ENCODE data around the gene RASSF3.
"Not testable (repeated sequence)": the region's sequence is repeated elsewhere in the genome, so short reads cannot be mapped to it uniquely, and the experiment has no call there.

RASSF3 gene

DNA sequence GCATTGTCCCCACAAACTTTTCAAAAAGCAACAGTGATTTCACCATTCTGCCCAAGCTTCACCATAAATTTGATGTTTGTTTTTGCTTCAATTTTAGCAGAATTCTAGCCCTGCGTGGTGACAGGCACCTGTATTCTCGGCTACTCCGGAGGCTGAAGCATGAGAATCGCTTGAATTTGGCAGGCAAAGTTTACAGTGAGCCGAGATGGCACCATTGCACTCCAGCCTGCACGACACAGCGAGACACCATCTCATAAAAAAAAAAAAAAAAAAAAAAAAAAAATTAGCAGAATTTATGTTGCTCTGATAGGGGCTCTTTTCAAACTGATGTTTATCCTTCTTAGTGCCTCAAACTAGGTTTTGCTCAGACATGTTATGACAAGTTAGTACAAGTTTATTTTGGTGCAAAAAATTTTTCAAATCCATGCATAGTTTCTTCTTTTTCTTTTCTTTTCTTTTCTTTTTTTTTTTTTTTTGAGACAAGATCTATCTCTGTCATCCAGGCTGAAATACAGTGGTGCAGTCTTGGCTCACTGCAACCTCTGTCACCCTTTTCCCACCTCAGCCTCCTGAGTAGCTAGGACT lies 24.3 kb downstream of the RASSF3 start:
- no peak for DNase-seq

GRCh38 chr12:64635356-64635998 lies 25.2 kb downstream of the RASSF3 start:
- DNase-seq, result peak; percentile 12

- DNase-seq, result no peak
Measured at GRCh38 chr12:64636856-64637255, 26.6 kb downstream of the RASSF3 start.

GRCh38 chr12:64639466-64639865 lies 29.2 kb downstream of the RASSF3 start:
- no peak for DNase-seq

DNA sequence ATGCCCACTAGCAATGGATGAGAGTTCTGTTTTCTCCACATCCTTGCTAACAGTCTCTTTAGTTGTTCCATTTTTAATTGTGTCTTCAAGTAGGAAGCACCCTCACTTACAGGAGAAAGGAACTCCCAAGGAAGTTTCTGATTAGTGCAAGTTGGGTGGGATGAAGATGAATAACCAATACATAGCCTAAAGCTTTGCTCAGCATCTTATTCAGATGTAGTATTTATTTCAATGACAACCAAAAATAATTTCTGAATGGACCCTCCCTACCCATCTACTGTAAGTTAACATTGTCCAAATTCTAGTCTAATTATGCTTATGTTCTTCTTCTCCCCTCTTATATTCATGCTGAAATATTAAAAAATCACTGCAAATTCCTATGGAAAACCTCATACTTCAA lies 36.0 kb downstream of the RASSF3 start:
- DNase-seq, result no peak

- DNase-seq, result no peak
Measured at GRCh38 chr12:64649487-64649886, 39.2 kb downstream of the RASSF3 start.

GRCh38 chr12:64650762-64651161 lies 40.5 kb downstream of the RASSF3 start:
- no peak for DNase-seq

GRCh38 chr12:64652346-64652745 lies 42.1 kb downstream of the RASSF3 start:
- DNase-seq, result no peak

DNA sequence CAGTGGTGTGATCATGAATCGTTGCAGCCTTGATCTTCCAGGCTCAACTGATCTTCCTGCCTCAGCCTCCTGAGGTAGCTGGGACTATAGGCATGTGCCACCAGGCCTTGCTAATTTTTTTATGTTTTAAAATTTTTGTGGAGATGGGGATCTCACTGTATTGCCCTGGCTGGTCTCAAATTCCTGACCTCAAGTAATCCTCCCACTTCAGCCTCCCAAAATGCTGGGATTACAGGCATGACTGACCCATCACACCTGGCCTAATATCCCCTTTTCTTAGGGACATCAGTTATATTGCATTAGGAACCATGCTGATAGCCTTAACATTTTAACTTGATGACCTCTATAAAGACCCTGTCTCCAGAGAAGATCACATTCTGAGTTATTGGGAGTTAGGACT lies 42.8 kb downstream of the RASSF3 start:
- no peak for DNase-seq

- DNase-seq, result not testable (repeated sequence)
Measured at GRCh38 chr12:64653907-64654306, 43.6 kb downstream of the RASSF3 start.

GRCh38 chr12:64655141-64655540 lies 44.8 kb downstream of the RASSF3 start:
- no peak for DNase-seq

DNA sequence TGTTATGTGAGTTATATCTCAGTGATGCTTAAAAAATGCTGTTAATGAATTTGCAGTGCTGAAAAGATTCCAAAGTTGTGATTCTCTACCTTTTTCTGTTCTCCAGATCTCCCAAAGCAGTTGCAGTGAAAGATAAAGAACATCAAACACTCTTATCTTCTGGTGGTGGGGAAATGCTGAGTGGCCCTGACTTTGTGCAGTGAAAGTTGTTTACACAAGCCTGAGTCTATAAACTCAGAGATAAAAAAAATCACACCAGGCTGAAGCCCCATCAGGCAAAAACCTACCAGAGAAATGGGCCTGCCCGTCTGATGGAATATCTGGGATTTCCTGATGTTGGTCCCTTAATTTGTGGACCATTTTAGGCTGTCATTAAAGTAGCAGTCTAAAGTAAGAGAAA lies 46.1 kb downstream of the RASSF3 start:
- DNase-seq, result no peak

- no peak for DNase-seq
Measured at GRCh38 chr12:64658892-64659481, 48.7 kb downstream of the RASSF3 start.

- peak; percentile 75 for DNase-seq
Measured at GRCh38 chr12:64660237-64661018, 50.1 kb downstream of the RASSF3 start.

DNA sequence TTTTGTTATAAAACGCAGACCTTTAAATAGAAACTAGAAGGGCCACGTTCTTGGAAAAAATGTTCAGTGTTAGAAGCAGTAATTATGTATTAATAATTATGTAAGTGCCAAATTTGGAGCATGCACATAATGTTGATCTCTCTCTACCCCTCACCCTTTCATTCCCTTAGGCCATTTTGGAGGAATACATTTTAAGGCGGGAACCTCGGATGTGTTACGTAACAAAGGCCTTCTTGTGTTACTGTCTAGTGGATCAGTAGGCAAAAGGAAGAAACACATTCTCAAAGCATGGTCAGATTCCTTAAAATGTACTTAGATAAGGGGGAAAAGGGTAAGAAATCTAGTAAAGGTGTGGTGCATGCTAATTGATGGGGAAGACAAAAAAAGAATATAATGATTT lies 52.7 kb downstream of the RASSF3 start:
- no peak for DNase-seq

- DNase-seq, result peak; percentile 57
Measured at GRCh38 chr12:64665514-64665913, 55.2 kb downstream of the RASSF3 start.

DNA sequence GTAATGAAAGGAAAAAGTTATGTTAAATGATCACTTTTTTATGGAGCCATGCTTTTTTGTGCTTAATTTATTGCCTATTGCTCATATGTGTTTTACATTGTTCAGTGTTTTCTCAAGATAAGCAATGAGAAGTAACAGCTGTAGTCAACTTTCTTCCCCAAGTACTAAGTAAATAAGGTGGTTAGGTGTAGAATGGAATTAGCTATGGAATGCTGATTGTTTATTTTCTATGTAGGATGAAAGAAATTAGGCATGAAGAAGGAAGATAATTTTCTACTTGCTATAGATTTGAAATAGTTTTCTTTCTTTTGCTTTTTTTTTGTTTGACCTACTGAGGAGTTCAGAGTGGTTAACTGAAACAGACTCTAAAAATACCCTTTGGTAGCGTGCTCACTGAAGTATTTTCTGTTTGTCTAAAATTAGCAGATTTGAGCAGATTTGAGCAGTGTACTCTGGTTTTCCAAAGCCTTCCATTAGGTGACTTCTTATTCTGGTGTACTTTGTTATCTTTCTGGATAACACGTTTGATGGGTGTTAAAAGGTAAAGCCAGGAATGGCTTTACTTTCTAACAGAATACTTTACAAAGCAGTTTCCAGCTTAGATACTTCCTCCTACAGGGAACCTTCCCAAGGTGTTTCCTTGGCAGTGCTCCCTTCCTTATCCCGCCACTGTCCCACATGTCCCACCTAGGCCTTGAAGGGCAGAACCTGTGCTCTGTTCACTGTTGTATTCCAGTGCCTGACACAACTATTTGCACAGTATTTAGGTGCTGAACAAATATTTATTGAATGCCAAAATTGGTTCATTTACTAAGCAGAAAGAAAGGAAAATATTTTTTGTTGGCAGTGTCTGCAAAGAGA lies 56.0 kb downstream of the RASSF3 start:
- no peak for DNase-seq

DNA sequence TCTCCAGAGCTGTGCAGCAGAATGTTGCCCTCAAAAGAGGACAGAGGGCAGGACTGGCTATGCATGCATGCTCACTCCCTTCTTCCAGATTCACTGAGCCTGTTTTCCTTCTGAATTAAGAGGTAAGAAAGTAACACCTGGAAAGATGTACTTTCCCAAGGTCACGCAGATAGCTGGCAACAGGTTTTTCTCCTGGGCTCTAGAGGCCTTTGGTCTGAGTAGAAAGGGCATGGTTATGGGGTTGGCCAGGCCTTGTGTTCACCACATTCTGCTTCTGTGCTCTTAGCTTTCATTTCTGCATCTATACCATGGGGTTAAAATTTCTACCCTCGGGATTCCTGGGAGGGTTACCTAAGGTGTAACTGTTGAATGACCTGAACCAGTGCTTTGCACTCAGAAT lies 57.5 kb downstream of the RASSF3 start:
- DNase-seq, result no peak

- DNase-seq, result peak; percentile 84
Measured at GRCh38 chr12:64669270-64669842, 59.1 kb downstream of the RASSF3 start.

DNA sequence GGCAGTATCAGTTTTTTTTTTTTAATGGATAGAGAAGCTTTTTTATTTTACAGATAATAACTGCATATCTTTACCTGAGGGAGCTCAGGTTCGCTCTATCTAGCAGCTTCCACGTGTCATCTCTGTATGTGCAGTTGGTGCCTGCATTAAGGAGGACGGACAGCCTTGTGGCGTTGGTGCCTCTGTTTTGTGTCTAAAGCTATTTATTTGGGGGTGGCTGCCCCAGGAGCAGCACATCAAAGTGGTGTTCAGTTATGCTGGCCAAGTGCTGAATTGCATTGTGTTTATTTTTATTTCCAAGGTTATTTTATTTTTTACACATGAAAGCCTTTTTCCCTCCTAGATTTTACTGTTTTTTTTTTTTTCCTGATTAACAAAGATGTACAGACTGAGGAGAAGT lies 59.7 kb downstream of the RASSF3 start:
- DNase-seq, result no peak

DNA sequence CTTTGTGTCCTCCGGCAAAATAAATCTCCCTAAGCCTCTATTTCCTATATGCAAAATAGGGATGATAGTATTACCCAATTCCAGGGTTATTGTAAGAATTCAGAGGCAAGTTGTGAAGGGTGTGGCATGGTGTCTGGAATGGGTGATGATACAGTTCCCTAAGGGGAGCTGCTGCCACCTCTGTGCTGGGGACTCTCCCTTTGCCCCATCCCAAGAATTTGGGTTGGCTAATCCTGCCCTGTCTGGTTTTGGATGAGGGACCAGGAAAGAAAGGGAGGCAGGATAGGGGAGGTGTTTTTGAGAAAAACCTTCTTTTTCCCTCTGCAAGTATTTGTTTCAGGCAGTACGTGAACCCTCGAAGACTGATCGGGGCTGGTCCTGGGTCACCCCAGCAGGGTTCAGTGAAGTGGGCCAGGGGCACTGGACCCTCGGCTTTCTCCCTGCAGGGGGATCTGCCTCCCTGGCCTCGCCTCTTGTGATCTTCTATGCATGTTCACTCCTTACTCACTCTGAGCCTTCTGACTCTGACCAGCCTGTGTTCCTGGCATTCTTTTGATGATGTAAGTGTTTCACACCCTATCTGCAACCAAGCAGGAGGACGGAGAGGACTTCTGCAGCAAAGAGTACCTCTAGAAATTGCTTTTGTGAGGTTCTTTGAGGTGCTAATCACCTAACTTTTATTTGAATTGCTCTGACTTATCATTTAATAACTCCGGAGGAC lies 60.8 kb downstream of the RASSF3 start:
- DNase-seq, result peak; percentile 70

DNA sequence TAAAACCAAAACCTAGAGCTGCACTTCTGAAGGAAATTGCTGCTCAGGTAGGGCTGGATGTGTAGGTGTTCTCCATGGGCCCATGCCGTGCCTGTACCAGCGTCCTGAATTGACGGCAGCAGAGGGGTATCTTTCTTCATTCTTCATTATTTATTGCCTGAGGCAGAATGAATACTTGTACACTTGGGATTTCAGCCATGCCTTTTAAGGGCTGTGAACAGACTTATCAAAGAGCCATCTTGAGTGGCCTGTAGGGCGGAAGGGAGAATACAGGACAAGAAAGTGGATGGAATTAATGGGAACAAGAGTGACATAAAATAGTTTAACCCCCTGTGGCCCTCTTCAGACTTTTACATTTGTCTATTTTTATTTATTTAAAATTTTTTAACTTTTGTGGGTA lies 61.4 kb downstream of the RASSF3 start:
- DNase-seq, result no peak

All from activated CD4-positive, alpha-beta T cell treated with anti-CD3 and anti-CD28 coated beads, Interleukin-2, amount 50 U/mL, for 16 hours (primary cell).